ENCODE data around the gene LCE1E.

LCE1E gene, protein sequence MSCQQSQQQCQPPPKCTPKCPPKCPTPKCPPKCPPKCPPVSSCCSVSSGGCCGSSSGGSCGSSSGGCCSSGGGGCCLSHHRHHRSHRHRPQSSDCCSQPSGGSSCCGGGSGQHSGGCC

DNA sequence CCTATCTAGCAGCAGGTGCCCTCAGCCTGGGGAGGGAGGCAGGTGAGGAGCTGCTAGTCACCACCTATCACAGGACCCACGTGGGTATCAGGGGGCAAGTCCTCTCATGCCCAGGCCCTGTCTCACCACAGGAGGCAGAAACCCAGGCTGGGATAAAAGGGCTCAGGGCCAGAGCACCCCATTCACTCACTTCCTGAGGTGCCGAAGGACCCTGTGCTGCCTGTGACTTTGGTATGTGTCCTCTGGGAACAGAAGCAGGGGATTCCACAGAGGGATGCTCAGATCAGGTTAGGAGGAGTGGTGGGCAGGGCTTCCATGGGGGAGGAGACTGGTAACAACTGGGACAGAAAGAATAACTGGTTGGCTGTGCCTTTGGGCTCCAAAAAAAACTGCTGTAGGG, at the start of gene LCE1E:
Gene LCE1E, plus strand, starts transcription at position 181 of the 400 bp plus-strand sequence. CDS start 1,043 bp downstream, outside the sequence.
- no peak for DNase-seq (ENCODE audit: low read depth, low spot score)
- ChIA-PET CTCF (interaction anchor here (1.2 kb wide), 1 partner anchor 11 kb away, joined by 3 read pairs; the partner anchor contains the start of gene LCE1D), POLR2A (no interaction called here)
- H3K4me3 ChIP-seq (ENCODE audit: low read depth, low read length) = no peak within 1 kb of the TSS
- TF ChIP-seq, protein P1, sequence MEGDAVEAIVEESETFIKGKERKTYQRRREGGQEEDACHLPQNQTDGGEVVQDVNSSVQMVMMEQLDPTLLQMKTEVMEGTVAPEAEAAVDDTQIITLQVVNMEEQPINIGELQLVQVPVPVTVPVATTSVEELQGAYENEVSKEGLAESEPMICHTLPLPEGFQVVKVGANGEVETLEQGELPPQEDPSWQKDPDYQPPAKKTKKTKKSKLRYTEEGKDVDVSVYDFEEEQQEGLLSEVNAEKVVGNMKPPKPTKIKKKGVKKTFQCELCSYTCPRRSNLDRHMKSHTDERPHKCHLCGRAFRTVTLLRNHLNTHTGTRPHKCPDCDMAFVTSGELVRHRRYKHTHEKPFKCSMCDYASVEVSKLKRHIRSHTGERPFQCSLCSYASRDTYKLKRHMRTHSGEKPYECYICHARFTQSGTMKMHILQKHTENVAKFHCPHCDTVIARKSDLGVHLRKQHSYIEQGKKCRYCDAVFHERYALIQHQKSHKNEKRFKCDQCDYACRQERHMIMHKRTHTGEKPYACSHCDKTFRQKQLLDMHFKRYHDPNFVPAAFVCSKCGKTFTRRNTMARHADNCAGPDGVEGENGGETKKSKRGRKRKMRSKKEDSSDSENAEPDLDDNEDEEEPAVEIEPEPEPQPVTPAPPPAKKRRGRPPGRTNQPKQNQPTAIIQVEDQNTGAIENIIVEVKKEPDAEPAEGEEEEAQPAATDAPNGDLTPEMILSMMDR (IDR thresholded peaks at IDR 0.05; ENCODE audit: insufficient read depth, low read length, missing control alignments) = no peak

- TF ChIP-seq, protein P1 (IDR thresholded peaks at IDR 0.05; ENCODE audit: insufficient read depth, low read length, missing control alignments) = no peak
- POLR2A ChIA-PET = no interaction called here
- no peak for DNase-seq (ENCODE audit: low read depth, low spot score)
- CTCF ChIA-PET = no interaction called here
- no peak overlapping the region for H3K4me3 ChIP-seq (ENCODE audit: low read depth, low read length)
Observed at GRCh38 chr1:152737997-152738396, 48.1 kb upstream of the LCE1E start.

DNA sequence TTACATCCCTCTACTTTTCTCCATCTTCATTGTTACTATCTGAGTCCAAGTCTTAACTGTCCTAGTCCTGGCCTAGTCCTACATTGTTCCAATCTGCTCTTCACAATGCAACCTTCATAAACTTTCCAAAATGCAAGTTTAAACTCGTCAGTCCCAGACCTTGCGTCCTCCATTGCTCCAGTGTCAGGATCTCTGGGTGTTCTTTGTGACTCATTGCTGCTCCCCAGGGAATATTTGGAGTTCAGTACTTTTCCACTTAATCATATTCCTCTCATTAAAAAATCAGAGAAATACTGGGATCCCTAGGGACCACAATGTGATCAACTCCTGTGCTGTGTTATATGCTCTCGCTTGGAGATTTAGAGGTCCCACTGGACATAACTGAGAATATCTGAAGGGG, 46.2 kb upstream of the LCE1E start:
- TF ChIP-seq, protein P1 (IDR thresholded peaks at IDR 0.05; ENCODE audit: insufficient read depth, low read length, missing control alignments) = no peak
- POLR2A ChIA-PET = interaction anchor here (0.6 kb wide), 1 partner anchor 103 kb away, joined by 3 read pairs; the partner anchor contains the start of gene LCE6A
- no peak for DNase-seq (ENCODE audit: low read depth, low spot score)
- CTCF ChIA-PET = no interaction called here
- H3K4me3 ChIP-seq (ENCODE audit: low read depth, low read length) = no peak overlapping the region

DNA sequence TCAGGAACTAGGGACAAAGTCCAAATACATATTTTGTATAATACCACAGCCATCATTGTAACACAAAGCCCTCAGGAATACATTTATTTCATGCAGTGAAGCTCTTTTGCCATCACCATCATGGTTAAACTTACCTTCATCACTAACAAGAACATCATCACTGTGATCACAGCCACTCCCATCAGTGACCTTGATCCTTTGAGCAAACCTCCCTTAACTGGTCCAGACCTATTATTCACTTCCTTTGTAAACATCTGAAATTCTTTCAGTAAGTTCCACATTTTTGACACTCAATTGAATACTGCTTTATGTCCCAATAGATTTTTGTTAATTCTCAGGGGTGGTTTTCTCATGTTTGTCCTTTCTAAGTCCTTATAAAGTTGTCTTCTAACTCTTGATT, 44.4 kb upstream of the LCE1E start:
- no peak overlapping the region for H3K4me3 ChIP-seq (ENCODE audit: low read depth, low read length)
- ChIA-PET POLR2A (no interaction called here), CTCF (interaction anchor here (1.3 kb wide), 1 partner anchor 36 kb away, joined by 3 read pairs; no protein-coding TSS in a partner anchor)
- no peak for DNase-seq (ENCODE audit: low read depth, low spot score)
- TF ChIP-seq, protein P1 (IDR thresholded peaks at IDR 0.05; ENCODE audit: insufficient read depth, low read length, missing control alignments) = no peak

DNA sequence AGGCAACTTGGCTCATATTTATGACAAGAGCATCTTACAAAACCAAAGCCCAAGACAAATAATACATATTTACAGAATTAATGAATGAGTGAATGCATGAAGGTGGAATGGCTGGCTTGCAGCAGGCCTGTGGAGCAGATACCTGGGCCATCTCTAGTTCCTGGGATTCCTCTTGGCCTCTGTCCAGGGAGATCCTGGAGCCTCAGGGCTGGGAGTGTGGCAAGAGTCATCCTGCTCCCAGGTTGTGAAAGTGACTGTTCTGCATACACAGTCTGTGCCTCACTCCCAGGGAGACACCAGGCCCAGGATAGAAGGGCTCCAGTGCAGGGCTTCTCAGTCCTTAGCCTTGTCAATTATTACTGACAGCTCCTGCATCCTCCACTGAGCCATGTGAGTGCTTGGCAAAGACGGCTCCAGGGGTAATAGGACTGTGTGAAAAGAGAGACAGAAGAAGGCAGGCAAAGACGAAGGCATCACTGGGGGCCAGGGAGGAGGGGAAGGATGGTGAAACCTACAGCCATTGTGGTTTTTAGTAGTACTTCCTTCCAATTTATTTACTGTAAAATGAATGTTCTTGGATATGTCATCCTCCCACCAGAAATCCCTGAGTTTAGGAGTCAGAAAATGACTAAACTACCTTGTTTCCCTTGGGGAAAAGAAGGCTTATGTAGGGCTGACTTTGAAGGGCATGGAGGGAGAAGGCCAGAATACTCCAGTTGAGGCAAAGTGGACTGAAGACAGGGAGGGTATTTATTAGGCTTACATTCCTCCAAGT, 42.5 kb upstream of the LCE1E start:
- no peak for DNase-seq (ENCODE audit: low read depth, low spot score)
- POLR2A ChIA-PET = no interaction called here
- H3K4me3 ChIP-seq (ENCODE audit: low read depth, low read length) = no peak overlapping the region
- CTCF ChIA-PET = no interaction called here
- TF ChIP-seq, protein P1 (IDR thresholded peaks at IDR 0.05; ENCODE audit: insufficient read depth, low read length, missing control alignments) = no peak

GRCh38 chr1:152745289-152745704, 40.8 kb upstream of the LCE1E start:
- POLR2A ChIA-PET = no interaction called here
- CTCF ChIA-PET = no interaction called here
- TF ChIP-seq, protein P1 (IDR thresholded peaks at IDR 0.05; ENCODE audit: insufficient read depth, low read length, missing control alignments) = no peak

More at GRCh38 chr1:152745289-152745704, 40.8 kb upstream of the LCE1E start:
- no peak for DNase-seq (ENCODE audit: low read depth, low spot score)
- H3K4me3 ChIP-seq (ENCODE audit: low read depth, low read length) = no peak overlapping the region

Data from AG04449 (cell line).